HEK293 (cell line): ENCODE measurements around the gene ANKRD65.

Experiments used
- ZBTB17 ChIP-seq: fragments of 450-650 bp; formaldehyde crosslinking; IDR thresholded peaks from 2 replicates; pipeline ENCODE4 v1.5.1; 2016; ENCODE audit warnings: missing biosample characterization, missing genetic modification characterization
- ZNF350 ChIP-seq: fragments of 450-650 bp; formaldehyde crosslinking; IDR thresholded peaks from 2 replicates; pipeline ENCODE4 v1.5.0; 2017; ENCODE audit warnings: missing biosample characterization, mild to moderate bottlenecking, missing genetic modification characterization
- ZNF596 ChIP-seq: fragments of 450-650 bp; IDR thresholded peaks from 2 replicates; pipeline ENCODE4 v1.5.0; 2018; ENCODE audit warnings: missing biosample characterization, mild to moderate bottlenecking, missing genetic modification characterization, moderate library complexity
- ZNF707 ChIP-seq: fragments of 450-650 bp; formaldehyde crosslinking; IDR thresholded peaks from 2 replicates; pipeline ENCODE4 v1.5.1; 2016; ENCODE audit warnings: missing biosample characterization, missing genetic modification characterization
- TF ChIP-seq, protein P1 (sequence below): fragments of 450-650 bp; formaldehyde crosslinking; IDR thresholded peaks from 2 replicates; pipeline ENCODE4 v1.5.1; 2016; ENCODE audit warnings: missing biosample characterization, missing genetic modification characterization

DNA sequence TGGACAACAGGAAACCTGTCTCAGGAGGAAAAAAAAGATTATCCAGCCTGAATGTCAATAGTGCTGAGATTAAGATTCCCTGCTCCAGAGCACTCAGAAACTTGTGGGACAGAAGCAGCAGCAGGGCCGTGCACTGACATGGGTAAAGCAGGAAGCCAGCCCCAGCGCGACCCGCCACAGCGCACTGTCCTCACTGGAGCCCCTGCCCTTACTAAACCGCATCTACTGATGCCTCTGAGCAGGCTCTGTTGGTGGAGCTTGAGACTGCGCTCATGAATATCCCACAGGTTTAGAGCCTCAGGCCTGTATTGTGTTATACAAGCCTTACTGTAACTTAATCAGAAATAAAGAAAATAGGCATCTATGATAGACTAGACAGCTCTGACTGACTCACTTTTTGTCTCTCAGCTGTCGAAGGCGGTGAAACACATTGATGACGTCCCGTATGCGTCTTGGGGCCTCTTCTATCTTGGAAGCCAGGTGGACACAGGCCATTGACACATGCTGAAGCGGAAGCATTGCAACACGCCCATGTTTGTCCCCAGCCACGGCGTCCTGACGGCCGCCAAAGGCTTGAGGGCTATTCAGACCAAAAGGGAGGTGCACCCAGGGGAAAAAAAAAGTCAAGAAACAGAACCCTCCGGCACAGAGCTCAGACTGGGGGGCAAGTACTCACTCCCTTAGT, 23.1 kb downstream of the ANKRD65 start:
- no peak for TF ChIP-seq ZNF707 (tag by site-specific recombination)
- no peak for TF ChIP-seq ZBTB17 (tag by site-specific recombination)
- no peak for TF ChIP-seq ZNF596
- TF ChIP-seq ZNF350 (tag by site-specific recombination), result no peak
- TF ChIP-seq, protein P1, sequence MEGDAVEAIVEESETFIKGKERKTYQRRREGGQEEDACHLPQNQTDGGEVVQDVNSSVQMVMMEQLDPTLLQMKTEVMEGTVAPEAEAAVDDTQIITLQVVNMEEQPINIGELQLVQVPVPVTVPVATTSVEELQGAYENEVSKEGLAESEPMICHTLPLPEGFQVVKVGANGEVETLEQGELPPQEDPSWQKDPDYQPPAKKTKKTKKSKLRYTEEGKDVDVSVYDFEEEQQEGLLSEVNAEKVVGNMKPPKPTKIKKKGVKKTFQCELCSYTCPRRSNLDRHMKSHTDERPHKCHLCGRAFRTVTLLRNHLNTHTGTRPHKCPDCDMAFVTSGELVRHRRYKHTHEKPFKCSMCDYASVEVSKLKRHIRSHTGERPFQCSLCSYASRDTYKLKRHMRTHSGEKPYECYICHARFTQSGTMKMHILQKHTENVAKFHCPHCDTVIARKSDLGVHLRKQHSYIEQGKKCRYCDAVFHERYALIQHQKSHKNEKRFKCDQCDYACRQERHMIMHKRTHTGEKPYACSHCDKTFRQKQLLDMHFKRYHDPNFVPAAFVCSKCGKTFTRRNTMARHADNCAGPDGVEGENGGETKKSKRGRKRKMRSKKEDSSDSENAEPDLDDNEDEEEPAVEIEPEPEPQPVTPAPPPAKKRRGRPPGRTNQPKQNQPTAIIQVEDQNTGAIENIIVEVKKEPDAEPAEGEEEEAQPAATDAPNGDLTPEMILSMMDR (tag by site-specific recombination), result no peak
